SK-N-MC (cell line): Measurements from ENCODE around the gene ZNF646.

Source experiments
- EZH2 ChIP-seq: fragments of 200-600 bp; sonication (generic); IDR thresholded peaks from one replicate; pipeline ENCODE4 v1.6.1; 2017; ENCODE audit warnings: antibody characterized with exemption
- POLR2AphosphoS5 ChIP-seq: IDR thresholded peaks from 2 replicates; pipeline ENCODE4 v1.6.1; 2012; ENCODE audit warnings: mild to moderate bottlenecking, low read depth, low read length, borderline replicate concordance

DNA sequence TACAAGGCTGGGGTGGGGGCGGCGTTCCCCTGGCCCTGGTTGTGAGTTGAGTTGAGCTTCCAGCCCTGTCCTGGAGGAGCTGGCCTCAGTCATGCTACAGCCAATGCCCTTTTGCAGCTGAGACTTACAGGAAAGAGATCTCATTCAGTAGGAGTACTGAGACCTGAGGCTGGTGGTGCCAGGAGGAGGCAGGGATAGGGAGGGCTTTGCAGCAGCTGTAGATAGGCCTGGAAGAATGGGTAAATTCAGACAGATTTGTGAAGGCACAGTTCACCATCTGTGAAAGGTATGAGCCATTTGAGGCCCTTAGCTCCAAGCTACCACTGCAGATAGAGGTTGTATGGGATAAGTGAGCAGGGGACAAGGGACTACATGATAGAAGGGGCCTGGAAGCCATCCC, 35.2 kb upstream of the ZNF646 start:
- no peak for TF ChIP-seq POLR2AphosphoS5
- TF ChIP-seq EZH2 = no peak
